IMR-90 (cell line): ENCODE measurements around the gene ARNT2. TPM values are rescaled to one million over a fixed set of nuclear protein-coding genes. Genes with fewer than 3 reads are reported as not detected.

ENCODE experiments used
- ATAC-seq: fragments of 200-7000 bp; cut with Tn5 transposase; 2 replicates; pipeline ENCODE4 v1.9.1; 2020; ENCODE audit warnings: low read depth, mild to moderate bottlenecking, moderate library complexity
- BruUV-seq: library from RNA; stranded (reverse); fragments of 400-500 nt; replicated peaks from 2 replicates; lab custom pipeline; 2021; lab: Mats Ljungman, UMichigan
- CTCF ChIA-PET: fragments of 300-600 bp; formaldehyde crosslinking; extraction: SDS; loops from one replicate; lab custom pipeline; 2021; ENCODE audit warnings: antibody characterized with exemption; lab: Yijun Ruan, JAX
- POLR2A ChIA-PET: fragments of 300-600 bp; sonication (Branson Sonifier 250); formaldehyde crosslinking; loops from one replicate; lab custom pipeline; 2022; ENCODE audit warnings: antibody characterized with exemption; ENCODE audit not compliant: unreplicated experiment; lab: Charles Lee
- DNase-seq: peaks from one replicate; pipeline ENCODE4 v3.0.0; 2013
- H2AFZ ChIP-seq: replicated peaks from 2 replicates; pipeline ENCODE3; 2013; ENCODE audit warnings: low read length, mild to moderate bottlenecking; ENCODE audit not compliant: poor library complexity
- H2AK5ac ChIP-seq: 2 replicates; pipeline ENCODE4 v1.6.1; 2013; ENCODE audit warnings: low read depth, low read length, inconsistent platforms
- H2AK9ac ChIP-seq: replicated peaks from 2 replicates; pipeline ENCODE3; 2013; ENCODE audit warnings: mild to moderate bottlenecking, low read depth, low read length, moderate library complexity; ENCODE audit not compliant: poor library complexity
- H2BK120ac ChIP-seq: 2 replicates; pipeline ENCODE4 v1.6.1; 2013; ENCODE audit warnings: low read depth, low read length, inconsistent platforms
- H2BK15ac ChIP-seq: 3 replicates; pipeline ENCODE4 v1.6.1; 2013; ENCODE audit warnings: low read depth, low read length, inconsistent platforms
- H2BK20ac ChIP-seq: 2 replicates; pipeline ENCODE4 v1.6.1; 2013; ENCODE audit warnings: low read depth, mild to moderate bottlenecking, inconsistent platforms, low read length, moderate library complexity
- H2BK5ac ChIP-seq: 2 replicates; pipeline ENCODE4 v1.6.1; 2013; ENCODE audit warnings: mild to moderate bottlenecking, low read depth, low read length, inconsistent platforms; ENCODE audit not compliant: poor library complexity, severe bottlenecking
- H3K14ac ChIP-seq: replicated peaks from 2 replicates; pipeline ENCODE4 v1.6.1; 2013; ENCODE audit warnings: low read depth, low read length, inconsistent platforms
- H3K18ac ChIP-seq: 2 replicates; pipeline ENCODE4 v1.6.1; 2013; ENCODE audit warnings: low read depth, low read length, control low read depth
- H3K23ac ChIP-seq: 2 replicates; pipeline ENCODE4 v1.6.1; 2013; ENCODE audit warnings: low read depth, low read length, inconsistent platforms
- H3K27ac ChIP-seq: 2 replicates; pipeline ENCODE4 v1.5.1; 2013; ENCODE audit warnings: mild to moderate bottlenecking, control low read depth, low read length; ENCODE audit not compliant: insufficient read depth
- H3K27me3 ChIP-seq: 2 replicates; pipeline ENCODE4 v1.6.1; 2013; ENCODE audit warnings: low read length; ENCODE audit not compliant: control insufficient read depth, insufficient read depth
- H3K36me3 ChIP-seq: 2 replicates; pipeline ENCODE4 v1.6.1; 2013; ENCODE audit warnings: low read length, mixed read lengths; ENCODE audit not compliant: control insufficient read depth, insufficient read depth
- H3K4ac ChIP-seq: 2 replicates; pipeline ENCODE4 v1.6.1; 2013; ENCODE audit warnings: low read depth, low read length, inconsistent platforms
- H3K4me1 ChIP-seq: 2 replicates; pipeline ENCODE4 v1.6.1; 2013; ENCODE audit warnings: low read length, mixed read lengths; ENCODE audit not compliant: control insufficient read depth, insufficient read depth
- H3K4me2 ChIP-seq: 2 replicates; pipeline ENCODE4 v1.6.1; 2013; ENCODE audit warnings: low read depth, mild to moderate bottlenecking, control low read depth, low read length, moderate library complexity
- H3K4me3 ChIP-seq: 2 replicates; pipeline ENCODE4 v1.5.1; 2013; ENCODE audit warnings: low read depth, mild to moderate bottlenecking, control low read depth, low read length, moderate library complexity; ENCODE audit not compliant: insufficient read depth
- H3K56ac ChIP-seq: 2 replicates; pipeline ENCODE4 v1.6.1; 2013; ENCODE audit warnings: low read length, inconsistent platforms; ENCODE audit not compliant: insufficient read depth; ENCODE audit errors: extremely low read depth
- H3K79me1 ChIP-seq, 2 experiments: 2 replicates each; pipeline ENCODE4 v1.6.1; 2013; ENCODE audit warnings: low read length in 2 of 2, inconsistent platforms in 1 of 2, low read depth in 1 of 2
- H3K9ac ChIP-seq: 2 replicates; pipeline ENCODE4 v1.6.1; 2013; ENCODE audit warnings: low read depth, low read length, control low read depth
- H3K9me1 ChIP-seq: 2 replicates; pipeline ENCODE4 v1.6.1; 2013; ENCODE audit warnings: low read length, inconsistent platforms; ENCODE audit not compliant: insufficient read depth
- H3K9me3 ChIP-seq: 2 replicates; pipeline ENCODE4 v1.6.1; 2013; ENCODE audit warnings: low read length; ENCODE audit not compliant: control insufficient read depth, insufficient read depth
- H4K20me1 ChIP-seq: 2 replicates; pipeline ENCODE4 v1.6.1; 2013; ENCODE audit warnings: low read length, inconsistent platforms; ENCODE audit not compliant: insufficient read depth
- H4K5ac ChIP-seq: 2 replicates; pipeline ENCODE4 v1.6.1; 2013; ENCODE audit warnings: mild to moderate bottlenecking, low read depth, low read length, control low read depth
- H4K8ac ChIP-seq, 2 experiments: 2 replicates each; pipeline ENCODE4 v1.6.1; 2013; ENCODE audit warnings: low read depth in 2 of 2, low read length in 2 of 2, control low read depth in 1 of 2, inconsistent platforms in 1 of 2
- H4K91ac ChIP-seq: 2 replicates; pipeline ENCODE4 v1.6.1; 2013; ENCODE audit warnings: low read depth, low read length, inconsistent platforms; ENCODE audit not compliant: insufficient read depth
- CEBPB ChIP-seq: IDR thresholded peaks from 2 replicates; pipeline ENCODE4 v1.6.1; 2012; ENCODE audit warnings: low read depth, low read length, improper control_type of control experiment
- CHD1 ChIP-seq: IDR thresholded peaks from 2 replicates; pipeline ENCODE4 v1.6.1; 2012; ENCODE audit warnings: low read depth, low read length, improper control_type of control experiment
- MAFK ChIP-seq: IDR thresholded peaks from 2 replicates; pipeline ENCODE4 v1.6.1; 2012; ENCODE audit warnings: low read depth, low read length, improper control_type of control experiment
- MXI1 ChIP-seq: IDR thresholded peaks from 2 replicates; pipeline ENCODE4 v1.6.1; 2012; ENCODE audit warnings: low read depth, mild to moderate bottlenecking, low read length, moderate library complexity, borderline replicate concordance
- RCOR1 ChIP-seq: IDR thresholded peaks from 2 replicates; pipeline ENCODE4 v1.6.1; 2012; ENCODE audit warnings: mild to moderate bottlenecking, low read length, improper control_type of control experiment; ENCODE audit not compliant: insufficient replicate concordance
- RFX5 ChIP-seq: IDR thresholded peaks from 2 replicates; pipeline ENCODE4 v1.8.0; 2012; ENCODE audit warnings: low read depth, mild to moderate bottlenecking, low read length, moderate library complexity
- SMC3 ChIP-seq: fragments of 150-350 bp; IDR thresholded peaks from 2 replicates; pipeline ENCODE4 v1.6.1; 2016; ENCODE audit warnings: low read depth, mild to moderate bottlenecking, antibody characterized with exemption, low read length, moderate library complexity
- WGBS, 2 experiments: methylation state at CpG; one replicate each; pipeline versions ENCODE4 v1.1.5 to v1.1.7; 2013; ENCODE audit warnings: missing lambda C conversion rate in 2 of 2; ENCODE audit not compliant: insufficient read length in 1 of 2; ENCODE audit errors: extremely low coverage in 2 of 2; 5-methylcytosine and 5-hydroxymethylcytosine counted together
- dilution Hi-C: fragments of 300-500 bp; cut with HindIII; formaldehyde crosslinking; loops from one replicate; pipeline ENCODE4 v1.14.3; 2018; ENCODE audit warnings: low sequenced_read_pairs; ENCODE audit not compliant: unreplicated experiment
- in situ Hi-C: fragments of 300-500 bp; cut with MboI; formaldehyde crosslinking; loops from 3 replicates; pipeline ENCODE4 v1.14.3; 2019; ENCODE audit warnings: low sequenced_read_pairs, inconsistent platforms, mixed read lengths
- intact Hi-C: fragments of 100-400 bp; cut with micrococcal nuclease; formaldehyde crosslinking; loops from 2 replicates; pipeline ENCODE4 v1.10.0; 2022
- polyA plus RNA-seq, 3 experiments: library from polyadenylated mRNA; depleted of rRNA; stranded (reverse); fragments of >200 nt; gene quantifications; 2 replicates each; pipeline ENCODE4 v1.2.3, GENCODE V29; 2012; ENCODE audit warnings: low replicate concordance in 1 of 3
- total RNA-seq: library from RNA; depleted of rRNA; stranded (reverse); fragments of >200 nt; gene quantifications from 2 replicates; pipeline ENCODE4 v1.2.3, GENCODE V29; 2012
- TF ChIP-seq, protein P1 (sequence below): conservative IDR thresholded peaks from 2 replicates; pipeline ENCODE4 v1.5.1; 2012; ENCODE audit warnings: mild to moderate bottlenecking, low read depth, low read length, improper control_type of control experiment
- TF ChIP-seq, protein P2 (sequence below): fragments of 150-350 bp; IDR thresholded peaks from 2 replicates; pipeline ENCODE4 v1.6.1; 2016; ENCODE audit warnings: low read depth, mild to moderate bottlenecking, low read length, moderate library complexity, borderline replicate concordance
- TF ChIP-seq, protein P3 (sequence below): fragments of 150-350 bp; IDR thresholded peaks from 2 replicates; pipeline ENCODE4 v1.6.1; 2017; ENCODE audit warnings: mild to moderate bottlenecking, antibody characterized with exemption, low read length, low read depth

The ARNT2 gene
- total and polyA plus RNA-seq, 2 of the 4 experiments (the other 2 are of a cell fraction), result 18.2 to 19.0 TPM

DNA sequence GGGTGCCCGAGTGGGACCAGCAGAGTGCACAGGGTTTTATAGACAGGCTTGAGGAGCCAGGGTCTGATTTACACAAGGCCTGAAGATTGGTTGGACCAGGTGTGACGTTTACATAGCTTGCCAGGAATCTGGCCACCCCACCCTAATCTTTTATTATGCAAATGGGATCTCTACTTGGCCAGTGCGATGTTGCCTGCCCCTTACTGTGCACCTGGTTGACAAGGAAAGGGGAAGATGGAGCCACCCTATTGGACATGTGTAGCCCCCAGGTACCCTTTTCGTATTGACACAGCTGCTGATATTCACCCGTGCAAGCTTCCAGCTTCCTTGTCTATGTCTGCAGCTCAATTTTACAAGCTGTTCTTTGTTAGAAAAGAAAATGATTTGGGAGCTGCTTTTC, 132.0 kb downstream of the ARNT2 start:
- no peak overlapping the region for H2BK15ac ChIP-seq
- H4K20me1 ChIP-seq, result no peaks in the 10 kb centered on the region
- peak overlapping the region; percentile 60; the same call in 1 of the 2 replicates for H4K5ac ChIP-seq
- ATAC-seq, result no peak
- in situ Hi-C loops, result no loop called here
- H4K91ac ChIP-seq, result no peak overlapping the region
- no peak overlapping the region for H3K18ac ChIP-seq
- no peak for DNase-seq
- TF ChIP-seq CEBPB, result no peak
- TF ChIP-seq, protein P1, sequence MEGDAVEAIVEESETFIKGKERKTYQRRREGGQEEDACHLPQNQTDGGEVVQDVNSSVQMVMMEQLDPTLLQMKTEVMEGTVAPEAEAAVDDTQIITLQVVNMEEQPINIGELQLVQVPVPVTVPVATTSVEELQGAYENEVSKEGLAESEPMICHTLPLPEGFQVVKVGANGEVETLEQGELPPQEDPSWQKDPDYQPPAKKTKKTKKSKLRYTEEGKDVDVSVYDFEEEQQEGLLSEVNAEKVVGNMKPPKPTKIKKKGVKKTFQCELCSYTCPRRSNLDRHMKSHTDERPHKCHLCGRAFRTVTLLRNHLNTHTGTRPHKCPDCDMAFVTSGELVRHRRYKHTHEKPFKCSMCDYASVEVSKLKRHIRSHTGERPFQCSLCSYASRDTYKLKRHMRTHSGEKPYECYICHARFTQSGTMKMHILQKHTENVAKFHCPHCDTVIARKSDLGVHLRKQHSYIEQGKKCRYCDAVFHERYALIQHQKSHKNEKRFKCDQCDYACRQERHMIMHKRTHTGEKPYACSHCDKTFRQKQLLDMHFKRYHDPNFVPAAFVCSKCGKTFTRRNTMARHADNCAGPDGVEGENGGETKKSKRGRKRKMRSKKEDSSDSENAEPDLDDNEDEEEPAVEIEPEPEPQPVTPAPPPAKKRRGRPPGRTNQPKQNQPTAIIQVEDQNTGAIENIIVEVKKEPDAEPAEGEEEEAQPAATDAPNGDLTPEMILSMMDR, result no peak
- TF ChIP-seq, protein P2, sequence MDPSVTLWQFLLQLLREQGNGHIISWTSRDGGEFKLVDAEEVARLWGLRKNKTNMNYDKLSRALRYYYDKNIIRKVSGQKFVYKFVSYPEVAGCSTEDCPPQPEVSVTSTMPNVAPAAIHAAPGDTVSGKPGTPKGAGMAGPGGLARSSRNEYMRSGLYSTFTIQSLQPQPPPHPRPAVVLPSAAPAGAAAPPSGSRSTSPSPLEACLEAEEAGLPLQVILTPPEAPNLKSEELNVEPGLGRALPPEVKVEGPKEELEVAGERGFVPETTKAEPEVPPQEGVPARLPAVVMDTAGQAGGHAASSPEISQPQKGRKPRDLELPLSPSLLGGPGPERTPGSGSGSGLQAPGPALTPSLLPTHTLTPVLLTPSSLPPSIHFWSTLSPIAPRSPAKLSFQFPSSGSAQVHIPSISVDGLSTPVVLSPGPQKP, result no peak
- TF ChIP-seq, protein P3, sequence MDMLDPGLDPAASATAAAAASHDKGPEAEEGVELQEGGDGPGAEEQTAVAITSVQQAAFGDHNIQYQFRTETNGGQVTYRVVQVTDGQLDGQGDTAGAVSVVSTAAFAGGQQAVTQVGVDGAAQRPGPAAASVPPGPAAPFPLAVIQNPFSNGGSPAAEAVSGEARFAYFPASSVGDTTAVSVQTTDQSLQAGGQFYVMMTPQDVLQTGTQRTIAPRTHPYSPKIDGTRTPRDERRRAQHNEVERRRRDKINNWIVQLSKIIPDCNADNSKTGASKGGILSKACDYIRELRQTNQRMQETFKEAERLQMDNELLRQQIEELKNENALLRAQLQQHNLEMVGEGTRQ, result no peak
- TF ChIP-seq MXI1, result no peak
- TF ChIP-seq MAFK, result no peak
- no peak for TF ChIP-seq CHD1
- TF ChIP-seq RFX5, result no peak
- TF ChIP-seq RCOR1, result no peak
- TF ChIP-seq SMC3, result no peak
- H3K4ac ChIP-seq, result 0 out of 2 replicates have a peak overlapping the region, but pooled peaks have one; percentile 10
- peaks cover 9% of the 10 kb centered on the region; the same call in 1 of the 2 replicates for H3K36me3 ChIP-seq
- ChIA-PET POLR2A (no interaction called here), CTCF (interaction anchor here (0.7 kb wide), 1 partner anchor 61 kb away, joined by 5 read pairs; no protein-coding TSS in a partner anchor)
- peak overlapping the region; percentile 37; the same call in 1 of the 2 replicates for H2AK5ac ChIP-seq
- no TSS peak for BruUV-seq
- 0 out of 2 replicates have a peak, but pooled peaks cover 4% of the 10 kb centered on the region for H3K9me3 ChIP-seq
- H3K9me1 ChIP-seq, result 0 out of 2 replicates have a peak, but pooled peaks cover 5% of the 10 kb centered on the region
- dilution Hi-C loops, result no loop called here
- no peak overlapping the region for H3K4me2 ChIP-seq
- H3K23ac ChIP-seq, result no peak overlapping the region
- H4K8ac ChIP-seq, result no peak overlapping the region
- no peak overlapping the region for H2AK9ac ChIP-seq
- H2BK120ac ChIP-seq, result no peak overlapping the region
- intact Hi-C loops, result no loop called here
- H3K27ac ChIP-seq, result no peak overlapping the region
- no peak overlapping the region for H2BK5ac ChIP-seq
- peaks cover 3 to 11% of the 10 kb centered on the region in 2 experiments; a peak in 2 of 4 replicates for H3K79me1 ChIP-seq
- no peak overlapping the region for H3K9ac ChIP-seq
- no peak overlapping the region for H3K14ac ChIP-seq
- no peak overlapping the region for H3K56ac ChIP-seq
- H3K4me1 ChIP-seq, result peaks cover 6% of the 10 kb centered on the region
- no peak overlapping the region for H3K4me3 ChIP-seq
- no CpG with 5 or more reads among the region's 5 CpGs for WGBS, 2 experiments
- no peak overlapping the region for H2BK20ac ChIP-seq
- no peaks in the 10 kb centered on the region for H3K27me3 ChIP-seq
- no peak overlapping the region for H2AFZ ChIP-seq
